HL-60 (cell line): ENCODE results near the gene KLF16.
A peak's percentile ranks its signal among the peaks of the same experiment; 100 is the strongest.

Source experiments
- DNase-seq, 2 experiments: peaks; one replicate each; pipeline ENCODE4 v3.0.0-alpha.2; 2010 to 2020; ENCODE audit warnings: low read depth in 1 of 2, low spot score in 1 of 2
- H3K27ac ChIP-seq: fragments of 250-450 bp; sonication (Bioruptor Pico); replicated peaks from 2 replicates; pipeline ENCODE4 v1.5.1; 2020; ENCODE audit warnings: mild to moderate bottlenecking, moderate library complexity
- H3K27me3 ChIP-seq: fragments of 250-450 bp; sonication (Bioruptor Pico); 2 replicates; pipeline ENCODE4 v1.5.1; 2021; ENCODE audit warnings: mild to moderate bottlenecking, moderate library complexity; ENCODE audit not compliant: insufficient read depth, poor library complexity, severe bottlenecking
- H3K4me3 ChIP-seq: replicated peaks from 2 replicates; pipeline ENCODE4 v1.5.1; 2011; ENCODE audit warnings: mild to moderate bottlenecking, control low read depth, low read length; ENCODE audit not compliant: insufficient read depth
- GABPA ChIP-seq: IDR thresholded peaks from 2 replicates; pipeline ENCODE4 v1.6.1; 2012; ENCODE audit warnings: low read depth
- POLR2AphosphoS5 ChIP-seq: IDR thresholded peaks from 2 replicates; pipeline ENCODE4 v1.6.1; 2012; ENCODE audit warnings: low read depth
- SPI1 ChIP-seq: IDR thresholded peaks from 2 replicates; pipeline ENCODE4 v1.6.1; 2012; ENCODE audit warnings: low read depth, mild to moderate bottlenecking, borderline replicate concordance
- TF ChIP-seq, protein P1 (sequence below): IDR thresholded peaks from one replicate; pipeline ENCODE4 v1.5.1; 2011; ENCODE audit warnings: low read length, control low read depth, inconsistent platforms; ENCODE audit not compliant: insufficient read depth
- TF ChIP-seq, protein P2 (sequence below): IDR thresholded peaks from 2 replicates; pipeline ENCODE4 v1.6.1; 2012; ENCODE audit warnings: low read depth; ENCODE audit not compliant: insufficient replicate concordance

The KLF16 gene

DNA sequence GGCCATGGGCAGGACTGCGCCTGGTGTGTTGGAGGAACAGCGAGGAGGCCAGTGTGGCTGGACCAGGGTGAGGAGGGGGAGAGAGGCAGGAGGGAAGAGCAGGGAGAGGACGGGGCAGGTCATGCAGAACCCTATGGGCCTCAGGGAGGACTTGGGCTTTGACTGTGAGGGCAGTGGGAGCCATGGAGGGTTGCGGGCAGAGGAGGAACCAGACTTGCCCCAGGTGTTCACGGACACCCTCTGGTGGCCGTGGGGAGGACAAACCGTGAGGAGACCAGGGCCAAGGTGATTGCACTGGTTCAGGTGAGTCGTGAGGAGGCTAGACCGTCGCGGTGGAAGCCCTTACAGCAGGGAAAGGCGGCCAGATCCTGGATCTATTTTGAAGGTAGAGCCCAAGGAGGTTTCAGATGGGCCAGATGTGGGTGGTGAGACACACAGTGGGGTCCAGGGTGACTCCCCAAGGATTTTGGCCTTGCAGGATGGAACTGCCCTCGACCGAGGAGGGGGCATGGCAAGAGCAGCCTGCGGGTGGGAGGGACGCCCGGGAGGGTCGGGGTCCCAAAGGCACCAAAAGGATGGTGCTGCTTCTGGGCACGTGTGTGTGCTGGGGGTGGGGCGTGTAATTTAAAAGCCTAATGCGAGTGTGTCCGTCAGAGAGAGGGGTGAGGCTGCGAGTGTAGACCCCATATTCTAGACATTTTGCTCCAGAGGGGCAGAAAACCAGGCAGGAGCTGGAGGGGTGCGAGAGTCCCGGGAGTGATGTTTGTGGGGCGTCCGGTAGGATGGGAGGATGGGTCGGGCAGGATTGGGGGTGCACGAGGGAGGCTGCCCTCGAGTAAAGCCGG lies 12.3 kb downstream of the KLF16 start:
- Histone ChIP-seq H3K27ac (no peak overlapping the region), H3K4me3 (no peak overlapping the region), H3K27me3 (no peaks in the 10 kb centered on the region)
- no peak for DNase-seq
- TF ChIP-seq, protein P1, sequence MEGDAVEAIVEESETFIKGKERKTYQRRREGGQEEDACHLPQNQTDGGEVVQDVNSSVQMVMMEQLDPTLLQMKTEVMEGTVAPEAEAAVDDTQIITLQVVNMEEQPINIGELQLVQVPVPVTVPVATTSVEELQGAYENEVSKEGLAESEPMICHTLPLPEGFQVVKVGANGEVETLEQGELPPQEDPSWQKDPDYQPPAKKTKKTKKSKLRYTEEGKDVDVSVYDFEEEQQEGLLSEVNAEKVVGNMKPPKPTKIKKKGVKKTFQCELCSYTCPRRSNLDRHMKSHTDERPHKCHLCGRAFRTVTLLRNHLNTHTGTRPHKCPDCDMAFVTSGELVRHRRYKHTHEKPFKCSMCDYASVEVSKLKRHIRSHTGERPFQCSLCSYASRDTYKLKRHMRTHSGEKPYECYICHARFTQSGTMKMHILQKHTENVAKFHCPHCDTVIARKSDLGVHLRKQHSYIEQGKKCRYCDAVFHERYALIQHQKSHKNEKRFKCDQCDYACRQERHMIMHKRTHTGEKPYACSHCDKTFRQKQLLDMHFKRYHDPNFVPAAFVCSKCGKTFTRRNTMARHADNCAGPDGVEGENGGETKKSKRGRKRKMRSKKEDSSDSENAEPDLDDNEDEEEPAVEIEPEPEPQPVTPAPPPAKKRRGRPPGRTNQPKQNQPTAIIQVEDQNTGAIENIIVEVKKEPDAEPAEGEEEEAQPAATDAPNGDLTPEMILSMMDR: peak; percentile 13
- TF ChIP-seq SPI1: no peak

DNA sequence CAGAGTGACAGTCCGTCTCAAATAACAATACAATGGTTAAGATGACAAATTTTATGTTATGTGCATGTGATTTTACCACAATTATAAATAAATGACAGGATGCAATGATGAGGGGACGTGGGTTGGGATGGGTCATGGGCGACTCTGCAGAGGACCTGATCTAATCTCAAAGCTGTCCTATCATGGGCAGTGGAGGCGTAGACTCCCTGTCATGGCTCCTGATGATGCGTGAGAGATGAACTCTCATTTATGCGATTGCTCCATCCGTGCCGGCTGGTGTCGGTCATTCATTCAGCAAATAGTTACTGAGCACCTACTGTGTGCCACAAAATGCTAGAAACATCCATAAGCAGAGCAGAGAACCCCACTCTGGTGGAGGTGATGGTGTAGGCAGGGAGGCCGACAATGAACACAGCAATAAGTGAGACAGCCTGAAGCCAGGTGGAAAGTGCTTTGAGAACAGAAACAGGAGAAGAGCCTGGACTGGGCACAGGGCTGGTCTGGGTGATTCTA lies 13.4 kb downstream of the KLF16 start:
- Histone ChIP-seq H3K4me3 (no peak overlapping the region), H3K27me3 (no peaks in the 10 kb centered on the region), H3K27ac (no peak overlapping the region)
- TF ChIP-seq, protein P1: no peak
- TF ChIP-seq POLR2AphosphoS5 (no peak), SPI1 (no peak), GABPA (no peak)
- TF ChIP-seq, protein P2, sequence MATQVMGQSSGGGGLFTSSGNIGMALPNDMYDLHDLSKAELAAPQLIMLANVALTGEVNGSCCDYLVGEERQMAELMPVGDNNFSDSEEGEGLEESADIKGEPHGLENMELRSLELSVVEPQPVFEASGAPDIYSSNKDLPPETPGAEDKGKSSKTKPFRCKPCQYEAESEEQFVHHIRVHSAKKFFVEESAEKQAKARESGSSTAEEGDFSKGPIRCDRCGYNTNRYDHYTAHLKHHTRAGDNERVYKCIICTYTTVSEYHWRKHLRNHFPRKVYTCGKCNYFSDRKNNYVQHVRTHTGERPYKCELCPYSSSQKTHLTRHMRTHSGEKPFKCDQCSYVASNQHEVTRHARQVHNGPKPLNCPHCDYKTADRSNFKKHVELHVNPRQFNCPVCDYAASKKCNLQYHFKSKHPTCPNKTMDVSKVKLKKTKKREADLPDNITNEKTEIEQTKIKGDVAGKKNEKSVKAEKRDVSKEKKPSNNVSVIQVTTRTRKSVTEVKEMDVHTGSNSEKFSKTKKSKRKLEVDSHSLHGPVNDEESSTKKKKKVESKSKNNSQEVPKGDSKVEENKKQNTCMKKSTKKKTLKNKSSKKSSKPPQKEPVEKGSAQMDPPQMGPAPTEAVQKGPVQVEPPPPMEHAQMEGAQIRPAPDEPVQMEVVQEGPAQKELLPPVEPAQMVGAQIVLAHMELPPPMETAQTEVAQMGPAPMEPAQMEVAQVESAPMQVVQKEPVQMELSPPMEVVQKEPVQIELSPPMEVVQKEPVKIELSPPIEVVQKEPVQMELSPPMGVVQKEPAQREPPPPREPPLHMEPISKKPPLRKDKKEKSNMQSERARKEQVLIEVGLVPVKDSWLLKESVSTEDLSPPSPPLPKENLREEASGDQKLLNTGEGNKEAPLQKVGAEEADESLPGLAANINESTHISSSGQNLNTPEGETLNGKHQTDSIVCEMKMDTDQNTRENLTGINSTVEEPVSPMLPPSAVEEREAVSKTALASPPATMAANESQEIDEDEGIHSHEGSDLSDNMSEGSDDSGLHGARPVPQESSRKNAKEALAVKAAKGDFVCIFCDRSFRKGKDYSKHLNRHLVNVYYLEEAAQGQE: no peak
- DNase-seq: no peak

DNA sequence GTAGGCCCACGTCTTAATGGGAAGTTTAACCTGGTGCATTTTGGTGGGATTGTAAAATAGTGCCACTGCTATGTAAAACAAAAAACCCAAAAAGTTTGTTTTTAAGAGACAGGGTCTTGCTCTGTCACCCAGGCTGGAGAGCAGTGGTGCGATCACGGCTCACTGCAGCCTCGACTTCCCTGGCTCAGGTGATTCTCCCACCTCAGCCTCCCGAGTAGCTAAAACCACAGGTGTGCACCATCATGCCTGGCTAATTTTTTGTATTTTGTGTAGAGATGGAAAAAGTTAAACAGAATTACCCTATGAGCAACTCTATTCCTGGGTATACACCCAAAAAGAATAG lies 14.3 kb downstream of the KLF16 start:
- Histone ChIP-seq H3K27me3 (no peaks in the 10 kb centered on the region), H3K4me3 (no peak overlapping the region; the same call in 1 of the 2 replicates), H3K27ac (peak overlapping the region; percentile 99)
- TF ChIP-seq, protein P1: no peak
- TF ChIP-seq POLR2AphosphoS5 (no peak), SPI1 (no peak), GABPA (no peak)
- TF ChIP-seq, protein P2: no peak
- DNase-seq: no peak
